ENCODE results near the gene EIF3B.

EIF3B gene

GRCh38 chr7:2354939-2355704, 495 bp downstream of the EIF3B start:
- TF ChIP-seq L3MBTL2 (conservative IDR thresholded peaks at IDR 0.05), result no peak
- TF ChIP-seq CTBP1 (IDR thresholded peaks at IDR 0.05; ENCODE audit: borderline replicate concordance), result no peak
- no peak for TF ChIP-seq FOXM1 (IDR thresholded peaks at IDR 0.05; ENCODE audit: borderline replicate concordance)
- no peak for TF ChIP-seq FOXK2 (IDR thresholded peaks at IDR 0.05)
- TF ChIP-seq ELF4 (IDR thresholded peaks at IDR 0.05), result no peak
- TF ChIP-seq FOXA1 (IDR thresholded peaks at IDR 0.05), result no peak
- no peak for TF ChIP-seq BHLHE40 (IDR thresholded peaks at IDR 0.05; ENCODE audit: borderline replicate concordance)
- no peak for TF ChIP-seq LEF1 (IDR thresholded peaks at IDR 0.05; ENCODE audit: borderline replicate concordance)
- no peak for TF ChIP-seq NFRKB (IDR thresholded peaks at IDR 0.05)
- TF ChIP-seq ZNF384 (IDR thresholded peaks at IDR 0.05), result no peak
- TF ChIP-seq PKNOX1 (IDR thresholded peaks at IDR 0.05), result no peak
- TF ChIP-seq SP1 (IDR thresholded peaks at IDR 0.05), result no peak
- no peak for TF ChIP-seq HDGF (IDR thresholded peaks at IDR 0.05; ENCODE audit: borderline replicate concordance)
- TF ChIP-seq TARDBP (IDR thresholded peaks at IDR 0.05), result no peak
- TF ChIP-seq SUZ12 (IDR thresholded peaks at IDR 0.05), result no peak
- no peak for TF ChIP-seq ARNT (IDR thresholded peaks at IDR 0.05)
- ChIA-PET CTCF (no interaction called here), POLR2A (interaction anchor here (0.9 to 1.7 kb wide), 4 partner anchors 42 to 191 kb away, joined by 3 to 14 read pairs (median 3); partner anchors contain the start of genes CHST12, MRM2 and NUDT1)
- no peak for DNase-seq (ENCODE audit: extremely low spot score)

- no peak for DNase-seq (ENCODE audit: extremely low spot score)
- ChIA-PET CTCF (no interaction called here), POLR2A (interaction anchor here (1.2 kb wide), 1 partner anchor 42 kb away, joined by 3 read pairs; no protein-coding TSS in a partner anchor)
- TF ChIP-seq PKNOX1 (IDR thresholded peaks at IDR 0.05) (no peak), SUZ12 (IDR thresholded peaks at IDR 0.05) (no peak), BHLHE40 (IDR thresholded peaks at IDR 0.05; ENCODE audit: borderline replicate concordance) (no peak)
These were observed 1.0 kb downstream of the EIF3B start for GRCh38 chr7:2355705-2356008.

- TF ChIP-seq TARDBP (IDR thresholded peaks at IDR 0.05), result no peak
- TF ChIP-seq ZNF384 (IDR thresholded peaks at IDR 0.05), result no peak
- TF ChIP-seq FOXA1 (IDR thresholded peaks at IDR 0.05), result no peak
- no peak for TF ChIP-seq LEF1 (IDR thresholded peaks at IDR 0.05; ENCODE audit: borderline replicate concordance)
- POLR2A ChIA-PET, result no interaction called here
- DNase-seq (ENCODE audit: extremely low spot score), result no peak
- CTCF ChIA-PET, result no interaction called here
These were observed 2.5 kb downstream of the EIF3B start for GRCh38 chr7:2357165-2357564.

- TF ChIP-seq HDGF (IDR thresholded peaks at IDR 0.05; ENCODE audit: borderline replicate concordance) (no peak), FOXA1 (IDR thresholded peaks at IDR 0.05) (no peak), LEF1 (IDR thresholded peaks at IDR 0.05; ENCODE audit: borderline replicate concordance) (no peak), SP1 (IDR thresholded peaks at IDR 0.05) (no peak)
- ChIA-PET POLR2A (no interaction called here), CTCF (no interaction called here)
- no peak for DNase-seq (ENCODE audit: extremely low spot score)
These were observed 2.9 kb downstream of the EIF3B start for GRCh38 chr7:2357571-2357970.

- no peak for DNase-seq (ENCODE audit: extremely low spot score)
- CTCF ChIA-PET, result no interaction called here
- POLR2A ChIA-PET, result interaction anchor here (1.6 kb wide), 1 partner anchor 117 kb away, joined by 3 read pairs; the partner anchor contains the start of genes MRM2 and NUDT1
- no peak for TF ChIP-seq ELF4 (IDR thresholded peaks at IDR 0.05)
- TF ChIP-seq PKNOX1 (IDR thresholded peaks at IDR 0.05), result peak; percentile 47
These were observed 4.4 kb downstream of the EIF3B start for GRCh38 chr7:2358968-2359527.

- TF ChIP-seq PKNOX1 (IDR thresholded peaks at IDR 0.05) (no peak), L3MBTL2 (conservative IDR thresholded peaks at IDR 0.05) (no peak), FOXA1 (IDR thresholded peaks at IDR 0.05) (no peak), NFRKB (IDR thresholded peaks at IDR 0.05) (no peak)
- POLR2A ChIA-PET, result interaction anchor here (1.6 kb wide), 1 partner anchor 117 kb away, joined by 3 read pairs; the partner anchor contains the start of genes MRM2 and NUDT1
- CTCF ChIA-PET, result no interaction called here
- no peak for DNase-seq (ENCODE audit: extremely low spot score)
These were observed 5.0 kb downstream of the EIF3B start for GRCh38 chr7:2359610-2360009.

DNA sequence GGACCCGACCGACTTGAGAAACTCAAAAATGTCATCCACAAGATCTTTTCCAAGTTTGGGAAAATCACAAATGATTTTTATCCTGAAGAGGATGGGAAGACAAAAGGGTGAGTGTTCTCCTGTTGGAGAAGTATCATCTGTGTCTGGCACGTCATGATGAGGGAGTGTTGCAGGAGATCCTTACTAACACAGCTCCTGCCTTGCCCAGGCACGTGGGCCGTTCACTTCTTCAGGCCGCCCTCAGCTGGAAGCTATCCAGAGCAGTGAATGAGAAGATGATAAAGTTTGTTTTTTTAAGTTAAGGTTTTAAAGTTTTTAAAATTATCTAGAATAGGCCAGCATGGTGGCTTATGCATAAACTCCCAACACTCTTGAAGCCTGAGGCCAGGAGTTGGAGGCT, 6.2 kb downstream of the EIF3B start:
- ChIA-PET CTCF (no interaction called here), POLR2A (interaction anchor here (1.6 kb wide), 1 partner anchor 119 kb away, joined by 3 read pairs; the partner anchor contains the start of genes MRM2 and NUDT1)
- TF ChIP-seq CTBP1 (IDR thresholded peaks at IDR 0.05; ENCODE audit: borderline replicate concordance) (no peak), SUZ12 (IDR thresholded peaks at IDR 0.05) (no peak), FOXK2 (IDR thresholded peaks at IDR 0.05) (no peak), ARNT (IDR thresholded peaks at IDR 0.05) (no peak), FOXA1 (IDR thresholded peaks at IDR 0.05) (no peak), L3MBTL2 (conservative IDR thresholded peaks at IDR 0.05) (no peak), LEF1 (IDR thresholded peaks at IDR 0.05; ENCODE audit: borderline replicate concordance) (no peak), PKNOX1 (IDR thresholded peaks at IDR 0.05) (no peak), TARDBP (IDR thresholded peaks at IDR 0.05) (no peak)
- no peak for DNase-seq (ENCODE audit: extremely low spot score)

All from HEK293T (cell line).